ENCODE data around the gene RAB11FIP5. TPM values are rescaled to one million over a fixed set of nuclear protein-coding genes. Genes with fewer than 3 reads are reported as not detected.

The RAB11FIP5 gene
- 10 to 100 TPM; 11.1 to 11.2 TPM for total RNA-seq

GRCh38 chr2:73112913-73113854, at the start of gene RAB11FIP5:
Gene RAB11FIP5 (minus strand): TSS chr2:73112948. CDS start chr2:73112777, 171 bp downstream.
- H3K27ac Mint-ChIP-seq, result no peak within 1 kb of the TSS

DNA sequence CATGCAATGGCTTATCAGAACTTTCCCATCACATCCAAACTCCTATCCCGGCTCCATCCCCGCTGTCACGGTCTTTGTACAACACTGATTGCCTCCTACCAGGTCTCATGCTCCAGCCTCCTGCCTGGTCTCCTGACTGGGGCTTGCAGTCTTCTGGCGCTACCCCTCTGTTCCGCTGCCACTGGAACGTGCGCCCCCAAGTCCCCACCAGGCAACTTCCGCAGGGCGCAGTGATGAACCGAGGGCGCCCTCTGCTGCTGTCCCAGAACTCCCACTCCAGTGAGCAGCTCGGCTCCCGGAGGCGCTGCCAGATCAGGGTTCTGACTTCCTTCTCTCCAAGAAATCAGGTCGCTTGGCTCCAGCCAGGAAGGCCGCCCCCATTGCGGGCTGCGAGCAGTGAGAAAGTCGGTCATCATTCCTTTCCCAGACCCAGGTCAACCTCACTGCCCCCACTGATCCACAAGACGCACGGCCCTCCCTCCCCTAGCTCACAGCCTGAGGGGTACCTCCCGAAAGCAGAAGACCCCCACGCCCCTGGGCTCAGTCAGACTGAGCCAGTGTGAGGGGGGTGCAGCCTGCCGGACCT, 43.9 kb upstream of the RAB11FIP5 start:
- H3K36me3 Mint-ChIP-seq, result no peaks in the 10 kb centered on the region
- ChIA-PET POLR2A (no interaction called here), CTCF (interaction anchor here (0.6 to 3.8 kb wide), 13 partner anchors 17 to 263 kb away, joined by 3 to 69 read pairs (median 3); no protein-coding TSS in a partner anchor)
- H3K27me3 Mint-ChIP-seq, result peaks cover 27% of the 10 kb centered on the region
- intact Hi-C loops (cut with micrococcal nuclease), result no loop called here
- no peaks in the 10 kb centered on the region for H3K9me3 Mint-ChIP-seq
- no peaks in the 10 kb centered on the region for H3K4me1 Mint-ChIP-seq (ENCODE audit: low read depth)
- H3K4me3 Mint-ChIP-seq, result no peak overlapping the region
- peak; percentile 59 for DNase-seq
- no peak overlapping the region for H3K27ac Mint-ChIP-seq

More at GRCh38 chr2:73112913-73113854, at the start of gene RAB11FIP5:
- intact Hi-C loops (cut with micrococcal nuclease), result loop anchor here (1.0 to 2.0 kb wide), 3 partner anchors 42 to 100 kb away; partner anchors contain the start of gene SFXN5
- ChIA-PET POLR2A (interaction anchor here (0.6 to 1.9 kb wide), 3 partner anchors 14 to 64 kb away, joined by 3 to 8 read pairs (median 3); partner anchors contain the start of gene SFXN5), CTCF (interaction anchor here (0.6 to 3.8 kb wide), 3 partner anchors 27 to 64 kb away, joined by 3 to 21 read pairs (median 16); partner anchors contain the start of gene SFXN5)
- peak; percentile 83 for DNase-seq
- Mint-ChIP-seq H3K36me3 (no peaks in the 10 kb centered on the region), H3K27me3 (no peaks in the 10 kb centered on the region), H3K4me1 (ENCODE audit: low read depth) (peaks cover 20% of the 10 kb centered on the region), H3K4me3 (peak within 1 kb of the TSS; percentile 81), H3K9me3 (no peaks in the 10 kb centered on the region)

- no peaks in the 10 kb centered on the region for H3K4me1 Mint-ChIP-seq (ENCODE audit: low read depth)
- no peak for DNase-seq
- H3K27ac Mint-ChIP-seq, result no peak overlapping the region
- no peak overlapping the region for H3K4me3 Mint-ChIP-seq
- H3K9me3 Mint-ChIP-seq, result no peaks in the 10 kb centered on the region
- no peaks in the 10 kb centered on the region for H3K36me3 Mint-ChIP-seq
- ChIA-PET CTCF (no interaction called here), POLR2A (no interaction called here)
- peaks cover 7% of the 10 kb centered on the region for H3K27me3 Mint-ChIP-seq
- intact Hi-C loops (cut with micrococcal nuclease), result no loop called here
Observed at GRCh38 chr2:73142937-73143336, 30.2 kb upstream of the RAB11FIP5 start.

DNA sequence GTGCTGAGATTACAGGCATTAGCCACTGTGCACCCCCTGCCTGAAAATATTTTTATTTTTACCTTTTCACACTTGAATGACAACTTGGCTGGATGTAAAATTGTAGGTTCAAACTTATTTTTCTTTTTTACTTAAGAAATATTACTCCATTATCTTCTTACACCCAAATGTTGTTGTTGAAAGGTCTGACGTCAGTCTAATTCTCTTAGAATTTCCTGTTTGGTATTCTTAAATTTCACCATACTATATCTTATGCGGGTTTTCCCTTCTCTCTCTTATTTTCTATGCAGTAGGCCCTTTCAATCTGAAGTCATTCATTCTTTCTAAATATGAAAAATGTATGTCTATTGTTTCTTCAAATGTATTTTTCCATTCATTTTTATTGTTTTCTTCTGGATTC, 29.1 kb upstream of the RAB11FIP5 start:
- Mint-ChIP-seq H3K9me3 (no peaks in the 10 kb centered on the region), H3K27me3 (peaks cover 2% of the 10 kb centered on the region), H3K27ac (no peak overlapping the region), H3K4me3 (no peak overlapping the region), H3K36me3 (no peaks in the 10 kb centered on the region), H3K4me1 (ENCODE audit: low read depth) (no peaks in the 10 kb centered on the region)
- intact Hi-C loops (cut with micrococcal nuclease), result no loop called here
- CTCF ChIA-PET, result no interaction called here
- DNase-seq, result no peak
- POLR2A ChIA-PET, result no interaction called here

DNA sequence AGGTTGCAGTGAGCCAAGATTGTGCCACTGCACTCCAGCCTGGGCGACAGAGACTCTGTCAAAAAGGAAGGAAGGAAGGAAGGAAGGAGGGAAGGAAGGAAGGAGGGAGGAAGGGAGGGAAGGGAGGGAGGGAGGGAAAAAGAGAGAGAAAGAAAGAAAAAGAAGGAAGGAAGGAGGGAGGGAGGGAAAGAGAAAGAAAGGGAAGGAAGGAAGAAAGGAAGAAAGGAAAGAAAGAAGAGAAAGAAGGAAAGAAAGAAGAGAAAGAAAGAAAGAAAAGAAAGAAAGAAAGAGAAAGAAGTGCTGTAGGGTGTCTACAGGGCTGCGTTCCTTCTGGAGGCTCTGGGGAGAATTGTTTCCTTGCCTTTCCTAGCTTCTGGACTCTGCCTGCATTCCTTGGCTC, 22.5 kb upstream of the RAB11FIP5 start:
- ChIA-PET POLR2A (no interaction called here), CTCF (interaction anchor here (1.2 kb wide), 1 partner anchor 50 kb away, joined by 3 read pairs; no protein-coding TSS in a partner anchor)
- DNase-seq, result no peak
- Mint-ChIP-seq H3K9me3 (no peaks in the 10 kb centered on the region), H3K4me1 (ENCODE audit: low read depth) (no peaks in the 10 kb centered on the region), H3K36me3 (no peaks in the 10 kb centered on the region), H3K4me3 (no peak overlapping the region), H3K27ac (no peak overlapping the region), H3K27me3 (peaks cover 3% of the 10 kb centered on the region)
- intact Hi-C loops (cut with micrococcal nuclease), result no loop called here

GRCh38 chr2:73134471-73134870, 21.7 kb upstream of the RAB11FIP5 start:
- Mint-ChIP-seq H3K9me3 (no peaks in the 10 kb centered on the region), H3K27me3 (peaks cover 3% of the 10 kb centered on the region), H3K4me1 (ENCODE audit: low read depth) (no peaks in the 10 kb centered on the region), H3K4me3 (no peak overlapping the region), H3K36me3 (no peaks in the 10 kb centered on the region), H3K27ac (no peak overlapping the region)
- intact Hi-C loops (cut with micrococcal nuclease), result no loop called here
- no peak for DNase-seq
- CTCF ChIA-PET, result interaction anchor here (1.2 kb wide), 1 partner anchor 49 kb away, joined by 3 read pairs; no protein-coding TSS in a partner anchor
- POLR2A ChIA-PET, result no interaction called here

- Mint-ChIP-seq H3K9me3 (no peaks in the 10 kb centered on the region), H3K4me1 (ENCODE audit: low read depth) (no peaks in the 10 kb centered on the region), H3K36me3 (no peaks in the 10 kb centered on the region), H3K27me3 (peaks cover 6% of the 10 kb centered on the region), H3K27ac (no peak overlapping the region), H3K4me3 (no peak overlapping the region)
- intact Hi-C loops (cut with micrococcal nuclease), result no loop called here
- ChIA-PET POLR2A (no interaction called here), CTCF (no interaction called here)
- DNase-seq, result no peak
Observed at GRCh38 chr2:73133566-73134197, 20.9 kb upstream of the RAB11FIP5 start.

DNA sequence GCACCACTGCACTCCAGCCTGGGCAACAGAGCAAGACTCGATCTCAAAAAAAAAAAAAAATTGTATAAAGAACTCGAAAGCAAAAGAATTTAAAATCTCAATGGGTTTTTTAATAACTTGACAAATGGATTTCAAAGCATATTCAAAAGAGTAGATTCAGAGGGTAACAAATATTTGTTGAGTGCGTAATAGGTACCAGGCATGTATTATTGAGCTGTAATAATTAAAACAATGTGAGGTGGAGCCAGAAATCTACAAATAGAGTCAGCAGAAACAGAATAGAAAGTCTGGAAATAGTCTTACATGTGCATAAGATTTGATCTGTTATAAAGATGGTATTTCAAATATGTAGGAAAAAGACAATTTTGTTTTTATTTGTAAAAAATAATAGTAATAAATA, 19.1 kb upstream of the RAB11FIP5 start:
- Mint-ChIP-seq H3K36me3 (no peaks in the 10 kb centered on the region), H3K27ac (no peak overlapping the region), H3K4me3 (no peak overlapping the region), H3K9me3 (no peaks in the 10 kb centered on the region), H3K27me3 (peaks cover 6% of the 10 kb centered on the region), H3K4me1 (ENCODE audit: low read depth) (no peaks in the 10 kb centered on the region)
- CTCF ChIA-PET, result no interaction called here
- POLR2A ChIA-PET, result no interaction called here
- DNase-seq, result no peak
- intact Hi-C loops (cut with micrococcal nuclease), result no loop called here

GRCh38 chr2:73130790-73131189, 18.0 kb upstream of the RAB11FIP5 start:
- no peaks in the 10 kb centered on the region for H3K36me3 Mint-ChIP-seq
- H3K27ac Mint-ChIP-seq, result no peak overlapping the region
- H3K27me3 Mint-ChIP-seq, result peaks cover 8% of the 10 kb centered on the region
- intact Hi-C loops (cut with micrococcal nuclease), result no loop called here
- H3K4me3 Mint-ChIP-seq, result no peak overlapping the region
- no peak for DNase-seq
- H3K4me1 Mint-ChIP-seq (ENCODE audit: low read depth), result no peaks in the 10 kb centered on the region
- POLR2A ChIA-PET, result no interaction called here
- no peaks in the 10 kb centered on the region for H3K9me3 Mint-ChIP-seq
- CTCF ChIA-PET, result no interaction called here

DNA sequence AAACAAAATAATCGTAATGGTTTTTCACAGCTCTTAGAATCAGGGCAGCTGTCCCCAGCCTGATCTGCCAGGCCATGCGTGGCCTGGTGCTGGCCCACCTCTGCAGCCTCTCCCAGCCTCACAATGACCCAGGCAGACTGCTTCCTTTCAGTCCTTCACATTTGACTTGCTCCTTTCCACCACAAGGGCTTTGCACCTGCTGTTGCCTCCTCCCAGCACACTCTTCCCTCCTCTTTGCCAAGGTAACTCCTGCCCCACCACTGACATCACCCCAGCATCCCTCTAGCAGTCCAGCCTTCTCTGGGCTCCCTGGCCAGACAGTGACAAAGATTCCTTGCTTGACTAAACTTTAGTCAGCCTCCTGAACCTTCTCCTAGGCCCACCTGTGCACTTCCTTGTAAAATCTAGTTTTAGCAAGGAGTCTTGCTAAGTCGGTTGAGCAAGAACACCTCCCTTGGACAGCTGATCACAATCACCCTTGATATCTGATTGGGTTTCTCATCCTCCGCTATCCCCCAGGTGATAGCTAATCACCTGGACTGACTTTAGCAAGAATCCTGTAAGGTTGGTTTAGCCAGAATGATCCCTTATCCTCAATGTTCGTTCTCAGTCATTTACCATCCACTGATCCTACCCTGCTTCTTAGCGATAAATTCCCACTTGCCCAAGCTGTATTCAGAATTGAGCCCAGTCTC, 16.2 kb upstream of the RAB11FIP5 start:
- Mint-ChIP-seq H3K36me3 (no peaks in the 10 kb centered on the region), H3K27ac (no peak overlapping the region), H3K27me3 (peaks cover 10% of the 10 kb centered on the region), H3K9me3 (no peaks in the 10 kb centered on the region), H3K4me1 (ENCODE audit: low read depth) (no peaks in the 10 kb centered on the region), H3K4me3 (no peak overlapping the region)
- ChIA-PET POLR2A (no interaction called here), CTCF (interaction anchor here (1.9 kb wide), 1 partner anchor 48 kb away, joined by 5 read pairs; no protein-coding TSS in a partner anchor)
- intact Hi-C loops (cut with micrococcal nuclease), result no loop called here
- DNase-seq, result no peak

DNA sequence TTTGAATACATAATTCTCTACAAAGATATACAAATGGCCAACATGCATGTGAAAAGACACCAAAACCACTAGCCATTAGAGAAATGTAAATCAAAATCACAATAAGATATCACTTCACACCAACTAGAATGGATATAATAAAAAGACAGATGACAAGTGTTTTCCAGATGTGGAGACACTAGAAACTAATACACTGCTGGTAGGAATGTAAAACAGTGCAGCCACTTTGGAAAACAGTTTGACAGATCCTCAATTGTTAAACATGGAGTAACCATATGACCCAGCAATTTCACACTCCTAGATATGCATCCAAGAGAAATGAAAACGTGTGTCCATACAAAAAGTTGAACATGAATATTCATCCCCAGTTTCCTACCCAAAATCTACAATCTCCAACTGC, 9.8 kb upstream of the RAB11FIP5 start:
- intact Hi-C loops (cut with micrococcal nuclease), result no loop called here

More for the DNA sequence above, 9.8 kb upstream of the RAB11FIP5 start:
- ChIA-PET CTCF (no interaction called here), POLR2A (no interaction called here)
- Mint-ChIP-seq H3K36me3 (no peaks in the 10 kb centered on the region), H3K4me3 (no peak overlapping the region), H3K27me3 (peaks cover 15% of the 10 kb centered on the region), H3K4me1 (ENCODE audit: low read depth) (no peaks in the 10 kb centered on the region), H3K9me3 (no peaks in the 10 kb centered on the region), H3K27ac (no peak overlapping the region)
- no peak for DNase-seq
